HG03520 (cell line): ENCODE data around the gene TOLLIP.

Source experiments
- ATAC-seq: cut with Tn5 transposase; IDR thresholded peaks from one replicate; pipeline ENCODE4 v1.9.1; 2021; ENCODE audit warnings: mild to moderate bottlenecking, moderate library complexity; ENCODE audit not compliant: unreplicated experiment

TOLLIP gene

DNA sequence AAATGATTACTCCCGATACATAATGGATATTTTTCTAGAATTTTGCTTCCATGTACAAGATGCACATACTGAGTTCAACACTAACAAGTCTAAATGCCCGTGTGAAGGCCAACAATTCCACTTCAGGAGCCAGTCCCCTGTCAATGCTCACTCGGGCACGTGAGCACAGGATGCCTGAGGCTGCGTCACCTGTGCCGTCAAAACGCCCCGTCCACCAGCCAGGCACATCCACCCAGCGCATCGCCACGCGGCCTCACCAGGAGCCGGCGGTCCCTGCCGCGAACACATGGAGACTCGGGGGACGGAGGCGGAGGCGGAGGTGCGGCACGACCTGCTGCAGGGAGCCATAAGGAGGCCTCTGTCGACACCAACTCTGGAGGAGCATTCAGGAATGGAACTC is 9.8 kb downstream of the TOLLIP start:
- no peak for ATAC-seq

DNA sequence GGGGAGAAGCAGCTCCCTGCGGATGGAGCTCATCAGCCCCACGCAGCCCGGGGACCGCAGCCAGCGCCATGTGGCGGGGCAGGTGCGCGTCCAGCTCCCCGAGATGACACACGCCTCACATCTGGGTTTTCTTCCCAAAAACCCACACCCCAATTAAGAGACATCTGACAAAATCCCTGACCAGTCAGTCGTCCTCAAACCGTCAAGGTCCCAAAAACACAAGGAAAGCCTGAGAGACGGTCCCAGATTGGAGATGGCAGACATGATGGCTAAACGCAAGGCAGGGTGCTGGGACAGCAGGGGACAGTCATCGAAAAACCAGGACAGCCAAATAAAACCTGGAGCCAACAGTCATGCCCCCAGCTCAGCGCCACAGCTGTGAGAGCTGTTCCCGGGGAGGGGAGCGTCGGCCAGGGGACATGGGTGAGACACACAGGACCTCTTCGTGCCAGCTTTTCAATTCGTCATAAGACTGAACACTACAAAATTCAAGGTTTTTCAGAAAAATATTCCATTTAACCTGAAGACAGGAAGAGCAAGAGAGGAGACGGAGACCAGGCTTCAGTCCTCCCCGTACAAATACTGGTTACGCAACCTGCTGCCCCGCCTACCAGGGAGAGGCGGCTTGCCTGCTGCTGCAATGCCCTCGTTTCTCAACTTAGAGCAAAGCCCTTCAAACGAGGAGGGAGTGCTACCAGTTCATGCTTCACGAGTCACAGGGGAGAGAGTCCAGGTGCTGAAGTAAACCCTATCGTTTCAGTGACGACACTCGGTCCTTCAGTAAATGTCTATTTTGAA is 10.5 kb downstream of the TOLLIP start:
- ATAC-seq = no peak

DNA sequence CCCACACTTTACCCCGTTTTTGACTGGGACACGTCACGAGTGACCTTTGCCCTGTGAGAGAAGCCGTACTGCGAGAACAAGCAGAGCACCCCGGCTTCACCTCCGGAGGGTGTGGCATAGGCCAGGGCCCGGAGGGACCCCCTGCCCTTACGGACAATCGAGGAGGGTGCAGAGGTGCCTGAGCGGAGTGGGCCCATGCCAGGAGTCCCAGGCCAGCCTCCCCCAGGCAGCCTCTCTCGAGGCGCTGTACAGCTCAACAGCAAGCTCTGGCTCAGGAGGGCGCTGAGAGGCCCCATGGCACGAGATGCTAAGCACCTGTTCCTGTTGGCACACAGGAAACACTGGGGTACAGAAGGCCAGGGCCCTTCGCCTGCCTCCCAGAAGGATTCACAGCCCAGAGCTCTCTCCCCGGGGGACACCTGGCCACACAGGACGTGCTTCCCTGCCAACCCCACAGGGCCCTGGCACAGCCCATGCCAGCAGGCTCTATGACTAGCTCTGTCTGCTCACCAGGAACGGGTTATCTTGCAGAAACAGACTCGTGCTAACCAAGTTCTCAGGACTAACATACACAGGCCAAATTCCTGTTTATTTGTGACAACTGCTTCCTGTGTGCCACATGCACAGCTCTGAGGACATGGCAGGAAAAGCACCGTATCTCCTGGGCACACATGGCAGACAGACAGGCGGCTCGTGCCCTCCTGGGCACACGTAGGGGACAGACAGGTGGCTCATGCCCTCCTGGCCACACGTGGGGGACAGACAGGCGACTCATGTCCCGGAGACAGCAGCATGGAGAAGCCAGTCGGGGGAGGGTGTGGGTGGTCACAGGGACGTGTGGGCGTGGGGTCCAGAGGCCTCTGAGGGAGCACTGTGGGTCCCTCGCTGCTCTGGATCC is 11.6 kb downstream of the TOLLIP start:
- ATAC-seq = no peak

DNA sequence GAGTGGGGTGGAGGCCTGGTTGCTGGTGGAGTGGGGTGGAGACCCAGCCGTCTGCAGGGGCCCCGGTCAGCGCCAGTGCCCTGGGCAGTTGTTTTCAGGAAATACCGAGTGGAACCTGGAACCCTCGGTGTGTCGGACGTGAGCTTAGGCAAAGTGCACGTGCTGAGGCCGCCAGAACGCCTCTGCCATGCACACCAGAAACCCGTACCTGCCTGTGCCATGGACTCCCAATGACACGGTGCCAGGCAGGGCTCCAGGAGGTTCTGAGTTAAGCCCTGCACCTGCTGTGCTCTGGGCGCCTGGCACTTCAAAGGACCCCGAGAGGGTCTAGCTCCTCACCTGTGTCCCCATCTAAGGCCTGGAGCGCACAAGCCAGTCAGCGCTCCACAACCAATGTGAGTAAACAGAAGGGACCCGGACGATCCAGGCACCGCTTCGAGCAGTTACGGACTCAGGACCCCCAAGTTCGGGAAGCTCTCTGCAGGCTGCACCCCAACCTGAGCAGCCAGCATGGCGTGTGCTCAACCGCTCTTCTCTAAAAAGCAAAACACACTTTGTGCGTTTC is 12.3 kb downstream of the TOLLIP start:
- no peak for ATAC-seq

DNA sequence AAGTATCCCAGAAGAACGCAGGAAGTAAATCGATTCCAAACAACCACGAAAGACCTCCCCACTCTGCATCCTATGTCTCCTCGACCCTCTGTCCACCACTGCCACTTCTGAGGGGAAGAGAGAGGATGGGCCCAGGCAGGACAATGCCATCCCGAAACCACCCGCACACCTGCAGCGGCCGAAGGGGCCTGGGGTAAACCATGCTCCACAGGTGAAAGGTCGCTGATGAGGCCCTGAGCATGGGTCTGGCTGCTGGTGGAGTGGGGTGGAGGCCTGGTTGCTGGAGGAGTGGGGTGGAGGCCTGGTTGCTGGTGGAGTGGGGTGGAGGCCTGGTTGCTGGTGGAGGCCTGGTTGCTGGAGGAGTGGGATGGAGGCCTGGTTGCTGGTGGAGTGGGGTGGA is 13.1 kb downstream of the TOLLIP start:
- ATAC-seq = no peak

DNA sequence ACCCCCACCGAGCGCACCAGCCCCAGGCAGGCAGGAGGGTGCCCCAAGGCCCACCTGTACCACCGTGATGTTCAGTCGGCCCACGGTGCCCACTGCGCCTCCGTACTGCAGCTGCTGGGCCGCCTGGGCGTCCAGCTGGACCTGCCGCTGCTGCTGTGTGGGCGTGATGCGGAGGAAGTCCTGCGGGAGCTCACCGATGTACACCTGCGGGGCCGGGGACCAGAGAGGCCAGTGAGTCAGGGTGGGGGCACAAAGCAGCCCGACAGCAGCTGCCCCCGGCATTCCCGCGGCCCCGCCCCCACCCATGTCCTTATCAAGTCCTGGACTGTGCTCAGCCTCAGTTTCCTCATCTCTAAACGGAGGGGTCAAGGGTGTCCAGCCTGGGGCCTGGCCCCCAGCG is 13.8 kb downstream of the TOLLIP start:
- ATAC-seq = no peak

DNA sequence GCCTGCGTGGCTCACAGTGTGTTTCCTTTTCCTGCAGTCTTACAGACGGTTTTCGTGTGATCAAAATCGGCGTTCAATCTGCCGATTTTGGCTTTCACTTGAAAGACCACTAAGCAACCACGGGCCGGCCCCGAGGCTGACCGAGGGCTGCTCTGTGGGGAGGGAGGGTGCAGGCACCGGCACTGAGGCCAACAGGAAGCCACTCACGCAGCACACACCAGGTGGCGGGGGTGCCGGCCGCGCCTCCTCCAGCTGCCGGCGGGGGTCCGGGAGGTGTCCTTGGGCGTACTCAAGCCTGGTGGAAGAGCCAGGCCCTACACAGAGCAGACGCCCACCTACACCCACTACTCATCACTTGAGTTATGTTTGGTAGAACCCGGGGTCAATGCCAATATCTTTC is 14.3 kb downstream of the TOLLIP start:
- no peak for ATAC-seq

DNA sequence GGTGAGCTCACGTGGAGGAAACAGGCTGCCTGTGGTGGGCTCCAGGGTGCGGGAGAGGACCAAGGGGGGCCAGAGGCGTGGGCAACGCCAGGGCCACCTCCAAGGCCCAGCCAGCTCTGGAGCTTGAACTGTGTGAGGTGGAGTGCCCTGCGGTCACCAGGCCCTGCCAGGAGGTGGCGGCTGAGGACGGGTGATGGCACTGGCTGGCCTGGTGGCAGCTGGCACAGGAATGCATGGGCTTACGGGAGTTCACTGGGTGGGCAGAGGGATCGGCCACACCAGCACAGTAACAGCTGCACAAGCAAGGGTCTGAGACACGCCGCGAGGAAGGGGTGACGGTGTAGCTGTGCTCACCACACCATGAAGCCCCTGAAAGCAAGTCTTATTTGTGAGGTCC is 15.8 kb downstream of the TOLLIP start:
- ATAC-seq = no peak

DNA sequence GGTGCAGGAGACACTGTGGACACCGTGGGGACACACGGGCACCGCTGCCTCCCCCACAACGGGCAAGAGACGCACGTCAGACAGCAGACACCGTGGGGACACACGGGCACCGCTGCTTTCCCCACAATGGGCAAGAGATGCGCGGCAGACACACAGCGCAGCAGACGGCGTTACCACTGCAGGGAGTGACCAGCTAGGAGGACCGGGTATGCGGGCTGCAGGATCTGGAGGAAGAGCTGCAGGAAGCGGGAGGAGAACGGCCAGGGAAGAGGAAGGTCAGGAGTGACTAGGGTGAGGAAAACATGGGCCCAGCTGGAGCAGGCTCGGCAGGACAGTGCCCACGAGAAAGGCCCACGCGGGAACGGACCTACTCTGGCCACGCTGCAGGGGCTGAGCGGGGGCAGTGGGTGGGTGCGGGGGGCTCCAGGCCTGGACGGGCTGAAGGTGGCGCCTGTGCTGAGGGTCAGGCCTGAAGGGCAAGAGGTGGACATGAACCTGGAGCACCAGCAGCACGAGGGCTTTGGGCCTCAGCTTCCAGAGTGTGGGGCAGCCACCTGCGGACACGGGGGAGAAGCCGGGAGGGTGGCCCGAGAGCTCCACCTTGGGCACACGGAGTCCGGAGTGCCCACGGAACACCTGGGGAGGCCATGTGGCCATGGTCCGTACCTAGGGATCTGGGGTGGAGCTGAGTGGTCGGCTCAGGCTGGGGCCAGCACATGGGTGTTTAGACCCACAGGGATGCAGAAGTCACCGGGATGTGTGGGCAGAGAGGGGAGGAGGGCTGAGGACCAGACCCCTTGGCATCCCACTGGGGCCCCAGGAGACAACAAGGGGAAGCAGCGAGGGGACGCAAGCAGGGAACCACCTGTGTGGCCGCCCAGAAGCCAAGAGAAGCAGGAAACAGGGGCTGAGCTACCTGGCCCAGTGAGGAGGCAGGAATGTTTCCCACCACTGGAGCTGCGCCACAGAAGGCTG is 16.5 kb downstream of the TOLLIP start:
- ATAC-seq = no peak

DNA sequence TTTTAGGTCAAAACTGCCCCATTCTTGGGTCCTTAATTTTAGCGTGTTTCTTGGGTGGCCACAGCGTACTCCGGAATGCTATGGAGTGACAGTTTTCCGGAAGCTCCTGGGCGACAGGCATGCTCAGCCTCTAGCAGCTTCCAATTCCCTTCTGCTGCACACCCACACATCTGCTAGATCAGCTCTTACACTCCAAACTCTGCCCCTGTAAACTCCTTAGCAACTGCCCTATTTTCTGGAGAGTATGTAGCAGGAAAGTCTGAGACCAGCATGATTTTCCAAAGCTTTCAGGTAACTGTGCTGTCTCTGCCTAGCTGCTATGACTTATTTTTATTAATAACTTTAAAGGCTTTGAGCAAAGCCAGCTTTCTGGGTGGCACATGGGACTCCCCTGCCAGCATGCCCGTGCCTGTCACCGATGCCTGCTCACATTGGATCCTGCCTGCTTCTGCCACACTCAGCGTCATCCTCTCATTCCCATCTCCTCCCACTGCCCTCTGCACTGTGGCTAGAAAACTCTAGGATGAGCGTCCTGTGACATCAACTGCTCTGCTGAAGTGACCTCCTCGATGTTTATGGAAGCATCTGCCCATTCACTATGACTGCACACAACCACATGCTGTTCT is 17.3 kb downstream of the TOLLIP start:
- no peak for ATAC-seq

DNA sequence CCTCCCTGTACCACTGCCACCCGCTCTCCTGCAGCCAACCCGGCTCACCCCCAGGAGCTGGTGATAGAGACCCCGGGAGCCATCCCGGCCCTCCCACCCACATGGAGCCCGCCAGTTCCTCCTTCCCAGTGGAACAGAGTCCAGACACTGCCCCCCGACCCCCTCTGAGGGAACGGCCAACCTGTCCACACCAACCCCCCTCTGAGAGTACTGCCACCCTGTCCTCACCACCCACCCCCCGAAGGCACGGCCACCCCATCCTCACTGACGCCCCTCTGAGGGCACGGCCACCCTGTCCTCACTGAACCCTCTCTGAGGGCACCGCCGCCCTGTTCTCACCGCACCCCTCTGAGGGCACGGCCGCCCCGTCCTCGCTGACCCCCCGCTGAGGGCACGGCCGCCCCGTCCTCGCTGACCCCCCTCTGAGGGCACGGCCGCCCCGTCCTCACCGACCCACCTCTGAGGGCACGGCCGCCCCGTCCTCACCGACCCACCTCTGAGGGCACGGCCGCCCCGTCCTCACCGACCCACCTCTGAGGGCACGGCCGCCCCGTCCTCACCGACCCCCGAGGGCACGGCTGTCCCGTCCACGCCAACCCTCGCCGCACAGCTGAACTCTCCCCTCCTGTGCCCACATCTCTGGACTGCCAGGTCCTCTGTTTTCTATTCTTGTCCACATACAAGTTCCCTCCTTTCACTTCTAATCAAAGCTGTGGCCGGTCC is 18.0 kb downstream of the TOLLIP start:
- ATAC-seq = no peak

DNA sequence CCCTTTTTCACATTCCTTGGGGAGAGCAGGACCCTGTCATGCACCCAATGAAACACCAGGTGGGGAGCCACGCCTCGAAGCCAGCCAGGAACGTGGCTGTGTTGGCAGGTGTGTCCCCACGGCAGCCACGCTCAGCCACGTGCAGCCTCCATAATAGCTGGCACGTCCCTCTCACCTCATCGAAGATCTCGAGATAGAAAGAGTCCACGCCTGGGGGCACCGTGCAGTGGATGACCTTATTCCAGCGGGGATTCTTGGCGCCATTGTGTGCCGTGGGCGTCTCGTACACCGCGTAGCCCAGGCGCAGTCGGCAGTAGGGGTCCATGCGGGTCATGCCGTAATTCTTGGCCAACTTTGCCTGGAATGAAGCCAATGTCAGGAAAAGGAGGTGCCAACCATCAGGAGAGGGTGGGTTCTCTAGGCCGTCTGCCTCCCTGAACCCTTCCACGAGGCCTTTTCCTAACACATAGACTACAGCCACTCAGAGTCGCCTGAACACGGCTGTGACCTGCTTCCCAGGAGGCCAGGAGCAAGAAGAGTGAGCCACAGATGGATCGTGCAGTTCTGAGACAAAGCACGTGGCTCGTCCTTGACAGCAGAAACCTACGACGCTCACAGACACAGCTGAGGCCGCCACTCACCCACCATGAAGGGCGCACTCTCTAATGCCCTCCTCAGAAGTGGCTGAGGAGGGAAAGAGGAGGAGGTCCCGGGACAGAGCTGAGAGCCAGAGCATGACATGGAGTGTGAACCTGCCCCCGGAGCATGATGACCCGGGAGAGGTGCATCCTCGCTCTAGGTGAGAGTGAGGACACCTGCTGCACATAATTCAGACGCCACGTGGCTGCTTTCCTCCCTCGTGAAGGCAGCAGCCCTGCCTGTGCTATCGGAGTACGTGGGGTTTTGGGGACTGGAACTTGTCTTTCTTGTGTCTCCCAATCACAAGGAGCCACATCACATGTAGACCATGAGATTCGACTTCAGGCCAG is 19.1 kb downstream of the TOLLIP start:
- no peak for ATAC-seq

DNA sequence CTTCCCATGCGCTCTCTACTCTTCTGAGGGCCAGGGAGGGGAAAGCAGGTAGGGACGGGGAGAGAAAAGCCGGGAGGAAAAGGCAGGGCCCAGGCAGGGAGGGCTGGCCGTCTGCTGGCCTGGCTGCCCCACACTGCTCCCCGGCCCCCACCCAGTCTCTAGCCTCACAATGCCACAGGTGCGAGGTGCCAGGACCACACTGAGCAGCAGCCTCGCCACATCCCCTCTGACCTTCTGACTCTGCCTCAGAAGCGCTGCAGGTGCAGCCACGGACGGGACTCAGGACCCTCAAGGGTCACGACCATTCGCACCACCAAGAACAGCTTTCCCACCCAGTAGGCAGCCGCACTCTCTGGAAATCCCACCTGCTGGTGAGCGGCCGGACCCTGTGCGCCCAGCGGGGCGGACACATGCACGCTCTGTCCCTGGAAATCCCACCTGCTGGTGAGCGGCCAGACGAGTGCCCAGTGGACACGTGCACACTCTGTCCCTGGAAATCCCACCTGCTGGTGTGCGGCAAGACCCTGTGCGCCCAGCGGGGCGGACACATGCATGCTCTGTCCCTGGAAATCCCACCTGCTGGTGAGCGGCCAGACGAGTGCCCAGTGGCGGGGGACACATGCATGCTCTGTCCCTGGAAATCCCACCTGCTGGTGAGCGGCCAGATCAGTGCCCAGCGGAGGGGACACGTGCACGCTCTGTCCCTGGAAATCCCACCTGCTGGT is 20.1 kb downstream of the TOLLIP start:
- ATAC-seq = no peak

DNA sequence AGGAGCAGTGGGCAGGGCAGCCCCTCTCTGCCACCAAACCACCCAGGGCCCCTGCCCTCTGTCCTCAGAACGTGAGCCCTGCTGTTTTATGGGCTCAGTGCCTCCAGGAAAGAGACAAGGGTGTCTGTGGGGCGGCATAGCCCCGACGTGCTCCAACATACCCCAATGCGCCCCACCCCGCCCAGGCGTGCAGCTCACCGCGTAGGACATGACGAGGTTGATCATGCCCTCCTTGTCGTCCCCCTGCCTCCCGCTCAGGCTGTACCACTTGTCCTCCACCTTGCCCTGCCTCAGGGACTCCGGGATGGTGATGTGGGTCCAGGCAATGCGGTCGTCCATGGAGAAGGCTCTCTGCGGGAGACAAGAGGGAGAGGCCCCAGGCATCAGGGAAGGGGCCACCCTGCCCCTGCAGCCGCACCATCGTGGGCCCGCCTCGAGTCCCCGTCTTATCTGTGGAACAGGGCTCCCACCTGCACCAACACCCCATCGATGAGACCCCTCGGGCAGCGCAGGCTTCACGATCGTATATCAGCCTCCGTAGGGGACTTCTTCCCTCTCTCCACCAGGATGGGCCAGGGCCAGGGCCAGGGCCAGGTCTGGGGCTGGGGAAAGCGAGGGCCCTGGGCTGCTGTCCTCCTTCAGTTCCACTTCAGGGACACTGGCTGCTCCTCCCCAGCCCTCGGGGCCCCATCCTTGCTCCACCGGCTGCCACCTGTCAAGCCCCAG is 20.8 kb downstream of the TOLLIP start:
- no peak for ATAC-seq

DNA sequence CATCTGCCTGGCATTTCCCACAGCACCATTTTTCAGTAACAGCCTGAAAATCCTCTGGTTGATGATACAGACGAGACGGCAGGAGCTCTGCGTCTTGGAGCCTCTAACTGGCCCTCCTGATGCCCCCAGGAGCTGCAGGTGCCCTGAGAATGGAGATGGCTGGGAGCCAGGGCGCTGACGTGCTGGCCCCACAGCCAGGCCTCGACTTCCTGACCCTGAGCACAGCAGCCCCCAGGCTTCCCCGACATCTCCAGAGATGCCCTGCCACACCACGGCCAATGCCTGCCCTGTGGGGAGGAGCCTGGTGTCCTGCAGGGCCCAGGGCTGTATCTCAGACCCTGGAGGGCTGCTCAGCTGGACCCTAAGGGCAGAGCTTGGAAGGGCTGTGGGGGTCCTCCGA is 21.5 kb downstream of the TOLLIP start:
- ATAC-seq = no peak

DNA sequence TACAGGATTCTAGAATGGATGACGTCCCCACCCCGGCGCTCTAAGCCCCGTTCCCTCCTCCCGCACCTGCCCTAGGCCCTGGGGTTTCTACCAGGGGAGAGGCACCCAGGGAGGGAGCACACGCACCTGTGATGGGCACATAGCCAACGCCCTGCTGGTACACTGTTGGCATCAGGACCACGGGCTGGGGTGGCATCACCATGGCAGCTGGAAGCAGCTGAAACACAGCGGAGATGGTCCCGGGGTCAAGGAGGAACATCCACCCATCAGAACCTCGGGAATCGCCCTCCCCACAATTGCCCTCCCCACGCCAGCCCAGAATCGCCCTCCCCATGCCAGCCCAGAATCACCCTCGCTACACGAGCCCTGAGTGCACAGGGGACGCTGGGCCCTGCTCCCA is 23.6 kb downstream of the TOLLIP start:
- no peak for ATAC-seq

DNA sequence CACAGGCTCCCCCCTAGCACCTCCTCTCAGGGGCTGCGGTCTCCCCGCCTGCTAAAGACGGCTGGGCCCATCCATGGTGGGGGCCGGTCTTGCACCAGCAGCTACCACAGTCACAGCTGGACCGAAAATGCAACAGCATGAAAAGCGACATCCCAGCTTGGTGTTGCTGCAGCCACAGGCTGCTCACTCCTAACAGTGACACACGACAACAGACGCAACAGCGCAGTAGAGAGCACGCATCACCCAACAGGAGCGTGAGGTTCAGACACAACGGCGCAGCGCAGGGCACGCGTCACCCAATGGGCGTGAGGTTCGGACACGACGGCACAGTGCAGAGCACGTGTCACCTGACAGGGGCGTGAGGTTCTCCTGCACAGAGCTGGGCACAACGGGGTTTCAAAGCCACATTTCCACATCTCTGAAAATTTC is 24.1 kb downstream of the TOLLIP start:
- no peak for ATAC-seq
